Neural cell (in vitro differentiated cells): Measurements from ENCODE around the gene TTLL5. TPM values are rescaled to one million over a fixed set of nuclear protein-coding genes. Genes with fewer than 3 reads are reported as not detected.
A peak's percentile ranks its signal among the peaks of the same experiment; 100 is the strongest.

Experiments used
- H2AFZ ChIP-seq: fragments of 200-600, 300-800 bp; sonication (generic), shearing (Covaris generic); 2 replicates; pipeline ENCODE4 v1.6.0; 2014; ENCODE audit warnings: low read depth, mild to moderate bottlenecking, antibody characterized with exemption, low read length, moderate library complexity
- H3F3A ChIP-seq: fragments of 200-600 bp; shearing (Covaris generic); 2 replicates; pipeline ENCODE4 v1.6.1; 2016; ENCODE audit warnings: mild to moderate bottlenecking, moderate library complexity, mixed read lengths, antibody characterized with exemption, low read length; ENCODE audit not compliant: insufficient read depth, poor library complexity, severe bottlenecking
- H3K27ac ChIP-seq: fragments of 200-600, 300-800 bp; sonication (generic), shearing (Covaris generic); 2 replicates; pipeline ENCODE4 v1.5.1; 2014; ENCODE audit warnings: mild to moderate bottlenecking, low read length, moderate library complexity
- H3K27me3 ChIP-seq: fragments of 300-800, 200-600 bp; sonication (generic), shearing (Covaris generic); 2 replicates; pipeline ENCODE4 v1.6.0; 2014; ENCODE audit warnings: mild to moderate bottlenecking, low read depth, low read length, moderate library complexity; ENCODE audit not compliant: insufficient read depth
- H3K36me3 ChIP-seq: fragments of 300-800, 200-600 bp; sonication (generic), shearing (Covaris generic); 2 replicates; pipeline ENCODE4 v1.5.1; 2014; ENCODE audit warnings: mild to moderate bottlenecking, antibody characterized with exemption, low read length, moderate library complexity; ENCODE audit not compliant: insufficient read depth
- H3K4me2 ChIP-seq: fragments of 300-800, 200-600 bp; sonication (generic), shearing (Covaris generic); 2 replicates; pipeline ENCODE4 v1.6.0; 2014; ENCODE audit warnings: mild to moderate bottlenecking, low read length
- H3K4me3 ChIP-seq: fragments of 300-800, 200-600 bp; sonication (generic), shearing (Covaris generic); 2 replicates; pipeline ENCODE4 v1.5.1; 2014; ENCODE audit warnings: mild to moderate bottlenecking, low read length, moderate library complexity
- H3K79me2 ChIP-seq: fragments of 200-600 bp; shearing (Covaris generic); replicated peaks from 2 replicates; pipeline ENCODE4 v1.6.0; 2014; ENCODE audit warnings: mild to moderate bottlenecking, low read length, moderate library complexity; ENCODE audit not compliant: insufficient read depth
- H3K9ac ChIP-seq: fragments of 300-800, 200-600 bp; sonication (generic), shearing (Covaris generic); 2 replicates; pipeline ENCODE4 v1.6.1; 2016; ENCODE audit warnings: mild to moderate bottlenecking, low read length, mixed read lengths
- H3K9me2 ChIP-seq: fragments of 200-600 bp; shearing (Covaris generic); 2 replicates; pipeline ENCODE4 v1.6.1; 2016; ENCODE audit warnings: mild to moderate bottlenecking, low read length, mixed read lengths; ENCODE audit not compliant: insufficient read depth
- H3K9me3 ChIP-seq: fragments of 200-600, 300-800 bp; sonication (generic), shearing (Covaris generic); 2 replicates; pipeline ENCODE4 v1.6.1; 2016; ENCODE audit warnings: mild to moderate bottlenecking, mixed run types, low read length, moderate library complexity, mixed read lengths
- H4K20me1 ChIP-seq: fragments of 200-600 bp; shearing (Covaris generic); 2 replicates; pipeline ENCODE4 v1.6.1; 2016; ENCODE audit warnings: mild to moderate bottlenecking, mixed run types; ENCODE audit not compliant: insufficient read depth
- EP300 ChIP-seq: fragments of 450-650 bp; conservative IDR thresholded peaks from 2 replicates; pipeline ENCODE4 v1.6.1; 2014; ENCODE audit warnings: antibody characterized with exemption, mild to moderate bottlenecking, moderate library complexity; ENCODE audit not compliant: poor library complexity, severe bottlenecking
- EZH2 ChIP-seq: fragments of 200-600, 300-800 bp; shearing (Covaris generic), sonication (generic); IDR thresholded peaks from 2 replicates; pipeline ENCODE4 v1.6.1; 2014; ENCODE audit warnings: antibody characterized with exemption, low read length, borderline replicate concordance, mild to moderate bottlenecking; ENCODE audit not compliant: insufficient read depth, poor library complexity, severe bottlenecking
- MXI1 ChIP-seq: fragments of 450-650 bp; conservative IDR thresholded peaks from 2 replicates; pipeline ENCODE4 v1.6.1; 2014; ENCODE audit warnings: antibody characterized with exemption, mild to moderate bottlenecking; ENCODE audit not compliant: poor library complexity, severe bottlenecking
- POLR2AphosphoS5 ChIP-seq: IDR thresholded peaks from 2 replicates; pipeline ENCODE4 v1.6.1; 2012
- RAD21 ChIP-seq: fragments of 450-650 bp; conservative IDR thresholded peaks from 2 replicates; pipeline ENCODE4 v1.6.1; 2014; ENCODE audit warnings: antibody characterized with exemption, mild to moderate bottlenecking, moderate library complexity
- SMC3 ChIP-seq: fragments of 450-650 bp; conservative IDR thresholded peaks from 2 replicates; pipeline ENCODE4 v1.6.1; 2014; ENCODE audit warnings: antibody characterized with exemption, mild to moderate bottlenecking, moderate library complexity; ENCODE audit not compliant: poor library complexity
- TAF1 ChIP-seq: IDR thresholded peaks from 2 replicates; pipeline ENCODE4 v1.6.1; 2012; ENCODE audit warnings: low read depth
- polyA plus RNA-seq: library from polyadenylated mRNA; depleted of rRNA; stranded (reverse); fragments of >200 nt; gene quantifications from 2 replicates; pipeline ENCODE4 v1.2.3, GENCODE V29; 2014
- TF ChIP-seq, protein P1 (sequence below): fragments of 450-650 bp; IDR thresholded peaks from 2 replicates; pipeline ENCODE4 v1.5.1; 2014; ENCODE audit warnings: antibody characterized with exemption, mild to moderate bottlenecking, moderate library complexity; ENCODE audit not compliant: poor library complexity, severe bottlenecking
- TF ChIP-seq, protein P2 (sequence below): IDR thresholded peaks from 2 replicates; pipeline ENCODE4 v1.6.1; 2012; ENCODE audit warnings: borderline replicate concordance

Gene TTLL5
- polyA plus RNA-seq, 1 donor from 2014 or later: 8.2 TPM

- no peak overlapping the region for H3K4me2 ChIP-seq
- H3K27ac ChIP-seq: no peak overlapping the region
- H3K27me3 ChIP-seq: no peaks in the 10 kb centered on the region
- TF ChIP-seq EZH2 (no peak), EP300 (no peak), RAD21 (peak; percentile 83), SMC3 (peak; percentile 85), MXI1 (no peak), TAF1 (no peak), POLR2AphosphoS5 (no peak)
- TF ChIP-seq, protein P1, sequence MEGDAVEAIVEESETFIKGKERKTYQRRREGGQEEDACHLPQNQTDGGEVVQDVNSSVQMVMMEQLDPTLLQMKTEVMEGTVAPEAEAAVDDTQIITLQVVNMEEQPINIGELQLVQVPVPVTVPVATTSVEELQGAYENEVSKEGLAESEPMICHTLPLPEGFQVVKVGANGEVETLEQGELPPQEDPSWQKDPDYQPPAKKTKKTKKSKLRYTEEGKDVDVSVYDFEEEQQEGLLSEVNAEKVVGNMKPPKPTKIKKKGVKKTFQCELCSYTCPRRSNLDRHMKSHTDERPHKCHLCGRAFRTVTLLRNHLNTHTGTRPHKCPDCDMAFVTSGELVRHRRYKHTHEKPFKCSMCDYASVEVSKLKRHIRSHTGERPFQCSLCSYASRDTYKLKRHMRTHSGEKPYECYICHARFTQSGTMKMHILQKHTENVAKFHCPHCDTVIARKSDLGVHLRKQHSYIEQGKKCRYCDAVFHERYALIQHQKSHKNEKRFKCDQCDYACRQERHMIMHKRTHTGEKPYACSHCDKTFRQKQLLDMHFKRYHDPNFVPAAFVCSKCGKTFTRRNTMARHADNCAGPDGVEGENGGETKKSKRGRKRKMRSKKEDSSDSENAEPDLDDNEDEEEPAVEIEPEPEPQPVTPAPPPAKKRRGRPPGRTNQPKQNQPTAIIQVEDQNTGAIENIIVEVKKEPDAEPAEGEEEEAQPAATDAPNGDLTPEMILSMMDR: peak; percentile 92
- TF ChIP-seq, protein P2, sequence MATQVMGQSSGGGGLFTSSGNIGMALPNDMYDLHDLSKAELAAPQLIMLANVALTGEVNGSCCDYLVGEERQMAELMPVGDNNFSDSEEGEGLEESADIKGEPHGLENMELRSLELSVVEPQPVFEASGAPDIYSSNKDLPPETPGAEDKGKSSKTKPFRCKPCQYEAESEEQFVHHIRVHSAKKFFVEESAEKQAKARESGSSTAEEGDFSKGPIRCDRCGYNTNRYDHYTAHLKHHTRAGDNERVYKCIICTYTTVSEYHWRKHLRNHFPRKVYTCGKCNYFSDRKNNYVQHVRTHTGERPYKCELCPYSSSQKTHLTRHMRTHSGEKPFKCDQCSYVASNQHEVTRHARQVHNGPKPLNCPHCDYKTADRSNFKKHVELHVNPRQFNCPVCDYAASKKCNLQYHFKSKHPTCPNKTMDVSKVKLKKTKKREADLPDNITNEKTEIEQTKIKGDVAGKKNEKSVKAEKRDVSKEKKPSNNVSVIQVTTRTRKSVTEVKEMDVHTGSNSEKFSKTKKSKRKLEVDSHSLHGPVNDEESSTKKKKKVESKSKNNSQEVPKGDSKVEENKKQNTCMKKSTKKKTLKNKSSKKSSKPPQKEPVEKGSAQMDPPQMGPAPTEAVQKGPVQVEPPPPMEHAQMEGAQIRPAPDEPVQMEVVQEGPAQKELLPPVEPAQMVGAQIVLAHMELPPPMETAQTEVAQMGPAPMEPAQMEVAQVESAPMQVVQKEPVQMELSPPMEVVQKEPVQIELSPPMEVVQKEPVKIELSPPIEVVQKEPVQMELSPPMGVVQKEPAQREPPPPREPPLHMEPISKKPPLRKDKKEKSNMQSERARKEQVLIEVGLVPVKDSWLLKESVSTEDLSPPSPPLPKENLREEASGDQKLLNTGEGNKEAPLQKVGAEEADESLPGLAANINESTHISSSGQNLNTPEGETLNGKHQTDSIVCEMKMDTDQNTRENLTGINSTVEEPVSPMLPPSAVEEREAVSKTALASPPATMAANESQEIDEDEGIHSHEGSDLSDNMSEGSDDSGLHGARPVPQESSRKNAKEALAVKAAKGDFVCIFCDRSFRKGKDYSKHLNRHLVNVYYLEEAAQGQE: no peak
- H3K9me3 ChIP-seq: no peaks in the 10 kb centered on the region
- H2AFZ ChIP-seq: no peak overlapping the region
- H3K79me2 ChIP-seq: peaks cover 10% of the 10 kb centered on the region
- no peak overlapping the region for H3K4me3 ChIP-seq
- no peaks in the 10 kb centered on the region for H3F3A ChIP-seq
- H3K9me2 ChIP-seq: no peaks in the 10 kb centered on the region
- H4K20me1 ChIP-seq: no peaks in the 10 kb centered on the region
- H3K36me3 ChIP-seq: no peaks in the 10 kb centered on the region
- no peak overlapping the region for H3K9ac ChIP-seq
Observed at GRCh38 chr14:75654127-75654732, 6.8 kb upstream of the TTLL5 start.

DNA sequence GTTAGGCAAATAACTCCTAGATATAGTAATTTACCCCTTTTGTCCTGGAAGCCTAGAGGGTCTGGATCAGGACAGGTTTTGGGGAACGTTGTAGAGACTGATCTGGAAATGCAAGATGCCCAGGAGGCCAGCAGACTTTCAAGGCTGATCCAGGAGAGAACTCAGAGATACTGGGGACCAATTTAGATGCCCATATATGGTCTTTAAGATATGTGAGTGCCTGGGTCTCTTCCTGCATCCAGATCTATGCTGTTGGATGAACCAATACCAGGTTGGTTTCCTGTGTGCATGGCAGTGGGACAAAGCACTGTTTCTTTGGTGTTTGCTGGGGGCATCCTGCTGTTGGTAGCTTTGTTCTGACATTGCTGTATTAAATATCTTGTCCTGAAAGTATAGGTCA lies 5.8 kb upstream of the TTLL5 start:
- no peaks in the 10 kb centered on the region for H3K9me2 ChIP-seq
- no peaks in the 10 kb centered on the region for H3F3A ChIP-seq
- H3K27ac ChIP-seq: no peak overlapping the region
- no peak overlapping the region for H3K4me2 ChIP-seq
- no peak overlapping the region for H2AFZ ChIP-seq
- no peaks in the 10 kb centered on the region for H3K27me3 ChIP-seq
- no peaks in the 10 kb centered on the region for H3K36me3 ChIP-seq
- H4K20me1 ChIP-seq: no peaks in the 10 kb centered on the region
- TF ChIP-seq POLR2AphosphoS5: no peak
- no peak for TF ChIP-seq RAD21
- TF ChIP-seq EZH2: no peak
- TF ChIP-seq, protein P1: no peak
- TF ChIP-seq TAF1: no peak
- TF ChIP-seq, protein P2: no peak
- no peak for TF ChIP-seq MXI1
- TF ChIP-seq SMC3: no peak
- TF ChIP-seq EP300: no peak
- no peak overlapping the region for H3K4me3 ChIP-seq
- peaks cover 20% of the 10 kb centered on the region for H3K79me2 ChIP-seq
- no peak overlapping the region for H3K9ac ChIP-seq
- H3K9me3 ChIP-seq: no peaks in the 10 kb centered on the region
